GM23248 (cell line): ENCODE results near the gene NGDN. TPM values are rescaled to one million over a fixed set of nuclear protein-coding genes. Genes with fewer than 3 reads are reported as not detected.
A peak's percentile ranks its signal among the peaks of the same experiment; 100 is the strongest.

Source experiments
- DNase-seq: peaks from one replicate; pipeline ENCODE4 v3.0.0-alpha.2; 2015
- H2AFZ ChIP-seq: fragments of 200-600 bp; sonication (generic); 2 replicates; pipeline ENCODE4 v1.6.1; 2016; ENCODE audit warnings: antibody characterized with exemption
- H3F3A ChIP-seq: fragments of 200-600 bp; sonication (generic); 2 replicates; pipeline ENCODE4 v1.6.1; 2016; ENCODE audit warnings: mild to moderate bottlenecking, antibody characterized with exemption, mixed run types; ENCODE audit not compliant: insufficient read depth
- H3K27ac ChIP-seq: fragments of 200-600 bp; sonication (generic); 2 replicates; pipeline ENCODE4 v1.5.1; 2016; ENCODE audit warnings: mild to moderate bottlenecking
- H3K27me3 ChIP-seq: fragments of 200-600 bp; sonication (generic); replicated peaks from 2 replicates; pipeline ENCODE4 v1.6.1; 2016; ENCODE audit warnings: mild to moderate bottlenecking; ENCODE audit not compliant: insufficient read depth
- H3K36me3 ChIP-seq: fragments of 200-600 bp; sonication (generic); 2 replicates; pipeline ENCODE4 v1.6.1; 2016; ENCODE audit warnings: low read depth, mild to moderate bottlenecking
- H3K4me1 ChIP-seq: fragments of 200-600 bp; sonication (generic); 2 replicates; pipeline ENCODE4 v1.6.1; 2016; ENCODE audit warnings: mild to moderate bottlenecking; ENCODE audit not compliant: insufficient read depth
- H3K4me2 ChIP-seq: fragments of 200-600 bp; sonication (generic); one replicate; pipeline ENCODE4 v1.6.1; 2016; ENCODE audit warnings: mild to moderate bottlenecking; ENCODE audit not compliant: unreplicated experiment
- H3K4me3 ChIP-seq: fragments of 200-600 bp; sonication (generic); 2 replicates; pipeline ENCODE4 v1.5.1; 2016; ENCODE audit warnings: mild to moderate bottlenecking
- H3K79me2 ChIP-seq: fragments of 200-600 bp; sonication (generic); 2 replicates; pipeline ENCODE4 v1.6.1; 2016; ENCODE audit warnings: mild to moderate bottlenecking; ENCODE audit not compliant: insufficient read depth
- H3K9ac ChIP-seq: fragments of 200-600 bp; sonication (generic); 2 replicates; pipeline ENCODE4 v1.6.1; 2016; ENCODE audit warnings: mild to moderate bottlenecking
- H3K9me2 ChIP-seq: fragments of 200-600 bp; sonication (generic); 2 replicates; pipeline ENCODE4 v1.6.1; 2016; ENCODE audit warnings: mixed run types, mild to moderate bottlenecking, moderate library complexity; ENCODE audit not compliant: insufficient read depth
- H3K9me3 ChIP-seq: fragments of 200-600 bp; sonication (generic); one replicate; pipeline ENCODE4 v1.6.1; 2017; ENCODE audit warnings: low read depth
- H4K20me1 ChIP-seq: fragments of 200-600 bp; sonication (generic); 2 replicates; pipeline ENCODE4 v1.6.0; 2016; ENCODE audit not compliant: insufficient read depth
- EZH2 ChIP-seq: fragments of 200-600 bp; sonication (generic); IDR thresholded peaks from 2 replicates; pipeline ENCODE4 v1.6.1; 2018; ENCODE audit warnings: antibody characterized with exemption, mild to moderate bottlenecking; ENCODE audit not compliant: insufficient read depth, poor library complexity, severe bottlenecking
- EZH2phosphoT487 ChIP-seq: fragments of 200-600 bp; sonication (generic); IDR thresholded peaks from 2 replicates; pipeline ENCODE4 v1.6.1; 2018; ENCODE audit warnings: antibody characterized with exemption, moderate library complexity, mild to moderate bottlenecking, low read depth; ENCODE audit not compliant: insufficient read depth
- WGBS, 2 experiments: methylation state at CpG; one replicate each; pipeline ENCODE4 v1.1.6; 2015 to 2017; ENCODE audit warnings: low lambda C conversion rate in 2 of 2, low coverage in 1 of 2; ENCODE audit errors: missing lambda C conversion rate in 2 of 2; 5-methylcytosine and 5-hydroxymethylcytosine counted together
- in situ Hi-C: fragments of 300-500 bp; cut with MboI; formaldehyde crosslinking; loops from 2 replicates; pipeline ENCODE4 v1.15.0; 2020
- polyA plus RNA-seq: library from polyadenylated mRNA; unstranded; fragments of >200 nt; fragmentation: Nextera tagmentation; extraction: Ambion mirVana; gene quantifications from 2 replicates; pipeline ENCODE4 v1.2.1, GENCODE V29; 2016
- total RNA-seq: library from RNA; depleted of rRNA; stranded (reverse); fragments of >200 nt; shearing (Covaris generic); gene quantifications from 2 replicates; pipeline ENCODE4 v1.2.3, GENCODE V29; 2014

Gene NGDN
- total and polyA plus RNA-seq, 2 experiments from 2014 or later, result 25.9 to 39.9 TPM

DNA sequence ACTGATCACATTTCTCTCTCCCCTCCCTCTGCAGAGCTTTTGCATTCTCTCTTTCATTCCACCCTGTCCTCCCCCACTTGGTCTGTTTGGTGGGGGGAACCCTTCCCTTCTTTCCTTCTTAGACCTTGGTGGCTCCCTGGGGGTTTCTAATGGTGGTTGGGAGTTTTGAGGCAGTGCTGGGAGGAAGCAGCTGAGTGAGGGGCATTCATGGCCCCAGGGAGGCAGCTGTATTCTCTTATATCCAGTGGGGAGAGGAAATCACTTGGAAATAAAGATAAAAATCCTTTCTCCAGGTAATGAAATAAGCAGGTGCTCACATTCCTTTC lies 13.3 kb downstream of the NGDN start:
- Histone ChIP-seq H3F3A (peaks cover 4% of the 10 kb centered on the region), H3K27me3 (no peaks in the 10 kb centered on the region), H3K36me3 (peaks cover 9% of the 10 kb centered on the region; the same call in 1 of the 2 replicates), H3K4me2 (no peak overlapping the region), H3K9ac (no peak overlapping the region), H4K20me1 (no peaks in the 10 kb centered on the region), H3K79me2 (no peaks in the 10 kb centered on the region), H2AFZ (no peak overlapping the region), H3K9me2 (no peaks in the 10 kb centered on the region), H3K4me3 (no peak overlapping the region), H3K27ac (no peak overlapping the region), H3K9me3 (no peaks in the 10 kb centered on the region), H3K4me1 (no peaks in the 10 kb centered on the region)
- DNase-seq, result no peak
- no peak for TF ChIP-seq EZH2phosphoT487
- in situ Hi-C loops, result loop anchor here (10.0 kb wide), 1 partner anchor 72 kb away; the partner anchor contains the start of genes THTPA and ZFHX2

- Histone ChIP-seq H2AFZ (no peak overlapping the region), H3K4me2 (no peak overlapping the region), H3K27ac (no peak overlapping the region), H4K20me1 (no peaks in the 10 kb centered on the region), H3K9me2 (no peaks in the 10 kb centered on the region), H3K4me1 (no peaks in the 10 kb centered on the region), H3F3A (no peaks in the 10 kb centered on the region), H3K9me3 (no peaks in the 10 kb centered on the region), H3K27me3 (no peaks in the 10 kb centered on the region), H3K9ac (no peak overlapping the region), H3K4me3 (no peak overlapping the region), H3K36me3 (peaks cover 4% of the 10 kb centered on the region; the same call in 1 of the 2 replicates), H3K79me2 (no peaks in the 10 kb centered on the region)
- 40 to 54% methylated on average over 8 to 9 of the region's 9 CpGs for WGBS, 2 experiments
- TF ChIP-seq EZH2 (no peak), EZH2phosphoT487 (no peak)
- DNase-seq, result peak; percentile 43
- in situ Hi-C loops, result loop anchor here (10.0 kb wide), 1 partner anchor 71 kb away; the partner anchor contains the start of genes THTPA and ZFHX2
Observed at GRCh38 chr14:23483236-23483854, 13.8 kb downstream of the NGDN start.

DNA sequence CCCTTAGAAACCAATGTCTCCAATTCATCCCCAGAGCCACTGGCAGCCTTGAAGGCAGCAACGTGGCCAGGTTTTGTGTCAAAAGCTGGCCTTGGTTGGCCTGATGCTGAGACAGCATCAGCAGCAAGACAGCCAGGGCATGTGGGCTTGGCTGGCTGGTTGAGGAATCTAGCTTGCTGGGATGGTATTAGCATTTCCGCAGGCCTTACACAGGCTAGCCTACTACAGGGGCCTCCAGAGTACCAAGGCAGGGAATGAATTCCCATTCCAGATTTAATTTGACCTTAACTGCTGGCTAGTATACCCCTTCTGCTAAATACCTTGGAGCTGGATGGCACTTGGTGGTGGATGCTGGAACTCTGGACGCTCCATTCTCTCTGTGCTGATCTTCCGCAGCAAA lies 15.8 kb downstream of the NGDN start:
- Histone ChIP-seq H3K4me2 (no peak overlapping the region), H3K9me3 (no peaks in the 10 kb centered on the region), H4K20me1 (no peaks in the 10 kb centered on the region), H3K9ac (no peak overlapping the region), H3K27ac (no peak overlapping the region), H2AFZ (no peak overlapping the region), H3K4me1 (no peaks in the 10 kb centered on the region), H3K4me3 (no peak overlapping the region), H3K27me3 (no peaks in the 10 kb centered on the region), H3K36me3 (no peaks in the 10 kb centered on the region), H3K79me2 (no peaks in the 10 kb centered on the region), H3K9me2 (no peaks in the 10 kb centered on the region), H3F3A (no peaks in the 10 kb centered on the region)
- WGBS, 2 experiments, result 84 to 91% methylated on average over 4 of the region's 4 CpGs
- in situ Hi-C loops, result loop anchor here (10.0 kb wide), 1 partner anchor 69 kb away; the partner anchor contains the start of genes THTPA and ZFHX2
- DNase-seq, result no peak
- no peak for TF ChIP-seq EZH2phosphoT487
- no peak for TF ChIP-seq EZH2

DNA sequence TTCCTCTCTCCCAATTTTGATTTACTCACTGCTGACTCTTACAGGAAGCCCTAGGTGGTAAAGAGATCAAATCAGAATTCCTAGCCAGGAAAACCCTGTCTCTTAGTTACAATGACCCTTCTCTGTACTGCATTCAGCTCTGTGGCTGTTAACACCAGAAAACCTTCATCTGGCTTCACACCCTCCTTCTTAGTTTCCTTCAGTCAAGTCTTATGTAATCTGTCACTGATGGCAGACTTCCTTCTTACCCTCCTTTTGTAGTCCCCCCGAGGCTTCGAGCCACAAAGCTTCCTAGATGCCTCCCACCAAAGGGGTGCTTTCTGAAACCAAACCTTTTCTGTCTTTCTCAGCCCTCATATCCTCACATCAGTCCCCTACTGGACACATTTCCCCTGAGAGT lies 16.5 kb downstream of the NGDN start:
- Histone ChIP-seq H3K27ac (no peak overlapping the region), H2AFZ (no peak overlapping the region), H4K20me1 (no peaks in the 10 kb centered on the region), H3F3A (no peaks in the 10 kb centered on the region), H3K9me3 (no peaks in the 10 kb centered on the region), H3K4me2 (no peak overlapping the region), H3K4me3 (no peak overlapping the region), H3K27me3 (no peaks in the 10 kb centered on the region), H3K36me3 (no peaks in the 10 kb centered on the region), H3K4me1 (no peaks in the 10 kb centered on the region), H3K9me2 (no peaks in the 10 kb centered on the region), H3K9ac (no peak overlapping the region), H3K79me2 (no peaks in the 10 kb centered on the region)
- DNase-seq, result no peak
- no peak for TF ChIP-seq EZH2phosphoT487
- no peak for TF ChIP-seq EZH2
- in situ Hi-C loops, result loop anchor here (10.0 kb wide), 1 partner anchor 69 kb away; the partner anchor contains the start of genes THTPA and ZFHX2
- WGBS, 2 experiments, result 58 to 80% methylated on average over 2 of the region's 2 CpGs

- 80 to 96% methylated on average over 3 to 7 of the region's 7 CpGs for WGBS, 2 experiments
- no peak overlapping the region for H3K27ac ChIP-seq
- no peaks in the 10 kb centered on the region for H3F3A ChIP-seq
- in situ Hi-C loops, result loop anchor here (10.0 kb wide), 1 partner anchor 68 kb away; the partner anchor contains the start of genes THTPA and ZFHX2
- H4K20me1 ChIP-seq, result no peaks in the 10 kb centered on the region
- TF ChIP-seq EZH2 (no peak), EZH2phosphoT487 (no peak)
- no peaks in the 10 kb centered on the region for H3K36me3 ChIP-seq
- H3K9me3 ChIP-seq, result no peaks in the 10 kb centered on the region
- no peaks in the 10 kb centered on the region for H3K79me2 ChIP-seq
- no peak overlapping the region for H2AFZ ChIP-seq
- DNase-seq, result no peak
- no peaks in the 10 kb centered on the region for H3K4me1 ChIP-seq
- H3K4me2 ChIP-seq, result no peak overlapping the region
- H3K27me3 ChIP-seq, result no peaks in the 10 kb centered on the region
- no peak overlapping the region for H3K9ac ChIP-seq
- H3K4me3 ChIP-seq, result no peak overlapping the region
- H3K9me2 ChIP-seq, result no peaks in the 10 kb centered on the region
Observed at GRCh38 chr14:23487216-23487615, 17.7 kb downstream of the NGDN start.
